GM12872 (cell line): ENCODE data around the gene DRG2.

Experiments used
- TF ChIP-seq, protein P1 (sequence below): IDR thresholded peaks from 3 replicates; pipeline ENCODE4 v1.5.1; 2011; ENCODE audit warnings: low read depth, mild to moderate bottlenecking, low read length, moderate library complexity; ENCODE audit not compliant: insufficient read depth

Gene DRG2

GRCh38 chr17:18117982-18118975, 30.5 kb downstream of the DRG2 start:
- TF ChIP-seq, protein P1, sequence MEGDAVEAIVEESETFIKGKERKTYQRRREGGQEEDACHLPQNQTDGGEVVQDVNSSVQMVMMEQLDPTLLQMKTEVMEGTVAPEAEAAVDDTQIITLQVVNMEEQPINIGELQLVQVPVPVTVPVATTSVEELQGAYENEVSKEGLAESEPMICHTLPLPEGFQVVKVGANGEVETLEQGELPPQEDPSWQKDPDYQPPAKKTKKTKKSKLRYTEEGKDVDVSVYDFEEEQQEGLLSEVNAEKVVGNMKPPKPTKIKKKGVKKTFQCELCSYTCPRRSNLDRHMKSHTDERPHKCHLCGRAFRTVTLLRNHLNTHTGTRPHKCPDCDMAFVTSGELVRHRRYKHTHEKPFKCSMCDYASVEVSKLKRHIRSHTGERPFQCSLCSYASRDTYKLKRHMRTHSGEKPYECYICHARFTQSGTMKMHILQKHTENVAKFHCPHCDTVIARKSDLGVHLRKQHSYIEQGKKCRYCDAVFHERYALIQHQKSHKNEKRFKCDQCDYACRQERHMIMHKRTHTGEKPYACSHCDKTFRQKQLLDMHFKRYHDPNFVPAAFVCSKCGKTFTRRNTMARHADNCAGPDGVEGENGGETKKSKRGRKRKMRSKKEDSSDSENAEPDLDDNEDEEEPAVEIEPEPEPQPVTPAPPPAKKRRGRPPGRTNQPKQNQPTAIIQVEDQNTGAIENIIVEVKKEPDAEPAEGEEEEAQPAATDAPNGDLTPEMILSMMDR, result no peak

- TF ChIP-seq, protein P1, result no peak
Observed at GRCh38 chr17:18119166-18119745, 31.5 kb downstream of the DRG2 start.

- TF ChIP-seq, protein P1, result no peak
Observed at GRCh38 chr17:18119938-18120337, 32.2 kb downstream of the DRG2 start.

DNA sequence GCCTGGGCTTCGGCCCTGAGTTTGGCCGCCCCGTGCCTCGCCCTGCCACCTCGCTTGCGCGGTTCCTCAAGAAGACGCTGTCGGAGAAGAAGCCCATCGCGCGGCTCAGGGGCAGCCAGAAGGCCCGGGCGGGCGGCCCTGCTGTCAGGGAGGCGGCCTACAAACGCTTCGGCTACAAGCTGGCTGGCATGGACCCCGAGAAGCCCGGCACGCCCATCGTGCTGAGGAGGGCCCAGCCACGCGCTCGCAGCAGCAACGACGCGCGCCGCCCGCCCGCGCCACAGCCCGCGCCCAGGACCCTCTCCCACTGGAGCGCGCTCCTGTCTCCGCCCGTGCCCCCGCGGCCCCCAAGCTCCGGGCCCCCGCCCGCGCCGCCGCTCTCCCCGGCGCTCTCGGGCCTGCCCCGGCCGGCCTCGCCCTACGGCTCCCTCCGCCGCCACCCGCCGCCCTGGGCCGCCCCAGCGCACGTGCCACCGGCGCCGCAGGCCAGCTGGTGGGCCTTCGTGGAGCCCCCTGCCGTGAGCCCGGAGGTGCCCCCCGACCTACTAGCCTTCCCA, 32.8 kb downstream of the DRG2 start:
- TF ChIP-seq, protein P1, result no peak

DNA sequence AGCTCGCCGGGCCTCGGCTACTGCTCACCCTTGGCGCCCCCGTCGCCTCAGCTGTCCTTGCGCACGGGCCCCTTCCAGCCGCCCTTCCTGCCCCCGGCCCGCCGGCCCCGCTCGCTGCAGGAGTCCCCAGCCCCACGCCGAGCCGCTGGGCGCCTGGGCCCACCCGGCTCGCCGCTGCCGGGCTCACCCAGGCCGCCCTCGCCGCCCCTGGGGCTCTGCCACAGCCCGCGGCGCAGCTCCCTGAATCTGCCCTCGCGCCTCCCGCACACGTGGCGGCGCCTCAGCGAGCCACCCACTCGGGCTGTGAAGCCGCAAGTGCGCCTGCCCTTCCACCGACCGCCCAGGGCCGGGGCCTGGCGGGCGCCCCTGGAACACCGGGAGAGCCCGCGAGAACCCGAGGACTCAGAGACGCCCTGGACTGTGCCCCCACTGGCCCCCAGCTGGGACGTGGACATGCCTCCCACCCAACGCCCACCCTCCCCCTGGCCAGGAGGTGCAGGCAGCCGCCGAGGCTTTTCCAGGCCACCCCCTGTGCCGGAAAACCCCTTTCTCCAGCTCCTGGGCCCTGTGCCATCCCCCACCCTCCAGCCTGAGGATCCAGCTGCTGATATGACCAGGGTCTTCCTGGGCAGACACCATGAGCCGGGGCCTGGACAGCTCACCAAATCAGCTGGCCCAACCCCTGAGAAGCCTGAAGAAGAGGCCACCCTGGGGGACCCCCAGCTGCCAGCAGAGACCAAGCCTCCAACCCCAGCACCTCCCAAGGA, 33.6 kb downstream of the DRG2 start:
- TF ChIP-seq, protein P1, result no peak

DNA sequence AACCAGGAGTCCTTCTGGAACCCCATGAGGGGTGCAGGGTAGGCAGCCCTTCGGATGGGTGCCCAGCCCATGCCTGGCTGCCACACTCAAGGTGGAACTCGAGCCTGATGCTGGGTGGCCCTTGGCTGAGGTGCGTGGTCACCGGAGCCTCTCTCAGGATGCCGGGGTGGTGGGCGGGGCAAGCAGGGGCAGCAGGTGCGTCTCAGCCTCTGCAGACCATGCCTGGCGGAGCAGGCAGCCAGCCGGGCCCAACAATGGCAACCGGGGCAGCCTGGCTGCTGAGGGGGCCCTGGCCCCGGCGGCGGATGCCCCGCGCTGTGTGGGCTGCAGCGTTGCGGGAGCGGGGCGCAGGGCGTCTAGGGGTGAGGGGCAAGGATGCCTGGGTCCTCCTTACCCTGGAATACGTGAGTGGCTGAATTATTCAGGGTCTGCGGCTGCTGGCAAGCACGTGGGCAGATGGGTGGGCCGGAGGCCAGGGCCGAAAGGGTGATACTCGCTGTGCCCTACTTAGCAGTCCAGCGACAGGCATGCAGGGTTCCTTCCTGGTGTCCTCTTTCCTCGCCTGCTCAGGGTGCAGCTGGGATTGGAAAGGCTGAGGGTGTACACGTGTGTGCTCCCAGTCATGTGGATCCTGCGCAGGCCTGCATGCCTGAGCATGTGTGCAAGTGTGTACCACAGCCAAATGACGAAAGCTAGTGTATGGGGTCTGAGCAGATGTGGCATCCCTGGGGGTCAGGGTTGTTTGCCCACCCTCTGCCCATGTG, 35.4 kb downstream of the DRG2 start:
- TF ChIP-seq, protein P1, result no peak
